GM18907 (cell line): Measurements from ENCODE around the gene SERTAD3.
A peak's percentile ranks its signal among the peaks of the same experiment; 100 is the strongest.
"Not testable (repeated sequence)": the region's sequence is repeated elsewhere in the genome, so short reads cannot be mapped to it uniquely, and the experiment has no call there.

ENCODE experiments used
- ATAC-seq: cut with Tn5 transposase; IDR thresholded peaks from one replicate; pipeline ENCODE4 v1.9.1; 2021; ENCODE audit warnings: mild to moderate bottlenecking, moderate library complexity; ENCODE audit not compliant: unreplicated experiment

The SERTAD3 gene

DNA sequence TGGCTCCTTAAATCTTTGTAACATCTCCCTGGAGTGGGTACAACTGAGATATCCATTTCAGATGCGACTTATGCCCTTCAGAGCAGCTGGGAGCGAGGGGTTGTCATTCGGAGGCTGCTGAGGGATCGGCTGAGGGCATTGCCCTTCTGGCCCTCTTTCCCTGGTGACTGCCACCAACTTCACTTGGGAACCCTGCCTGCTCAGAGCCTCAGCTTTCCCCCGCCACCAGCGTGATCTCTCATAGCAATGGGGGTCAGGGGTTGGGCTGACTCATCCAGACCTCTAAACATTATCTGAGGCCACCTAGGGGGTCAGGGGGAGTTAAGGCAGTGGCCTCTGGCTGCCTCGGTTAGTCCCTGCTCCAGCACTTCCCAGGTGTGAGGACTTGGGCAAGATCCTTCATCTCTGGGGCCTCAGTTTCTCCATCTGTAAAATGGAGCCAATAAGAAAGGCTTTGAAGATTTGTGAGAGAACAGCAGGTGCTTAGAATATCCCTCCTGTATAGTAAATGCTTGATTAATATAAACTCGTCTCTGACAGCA, 32.1 kb downstream of the SERTAD3 start:
- ATAC-seq = no peak

DNA sequence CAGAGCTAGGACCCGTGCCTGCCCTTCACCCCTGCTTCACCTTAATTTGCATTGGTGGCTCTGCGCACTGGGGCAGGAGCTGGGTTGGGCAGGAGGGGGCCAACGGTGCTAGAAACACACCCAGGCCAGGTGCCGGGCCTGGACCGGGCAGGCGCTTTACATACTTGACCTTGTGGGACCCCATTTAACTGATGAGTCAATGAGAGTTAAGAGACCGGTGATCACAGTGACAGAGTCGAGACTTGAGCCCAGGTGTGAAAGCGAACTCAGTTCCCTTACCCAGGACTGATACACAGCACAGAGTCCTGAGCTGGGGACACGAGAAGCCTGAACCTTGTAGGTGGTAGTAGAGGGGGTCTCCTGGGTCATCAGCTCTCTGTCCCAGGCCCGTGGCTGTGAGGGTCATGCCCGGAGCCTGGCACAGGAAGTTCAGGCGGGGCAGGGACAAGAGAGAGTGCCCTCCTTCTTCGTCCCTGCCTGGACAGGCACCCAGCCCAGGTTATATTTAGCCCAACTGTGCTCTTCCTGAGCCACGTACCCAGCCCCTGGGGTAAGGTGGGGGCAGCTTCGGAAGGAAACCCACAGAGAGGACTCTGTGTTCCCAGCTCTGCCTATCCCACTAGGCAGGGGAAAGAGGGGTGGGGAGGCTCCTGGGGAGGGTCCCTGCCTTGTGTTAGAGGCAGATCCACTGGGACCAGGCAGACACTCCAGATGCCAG, 32.9 kb downstream of the SERTAD3 start:
- no peak for ATAC-seq

DNA sequence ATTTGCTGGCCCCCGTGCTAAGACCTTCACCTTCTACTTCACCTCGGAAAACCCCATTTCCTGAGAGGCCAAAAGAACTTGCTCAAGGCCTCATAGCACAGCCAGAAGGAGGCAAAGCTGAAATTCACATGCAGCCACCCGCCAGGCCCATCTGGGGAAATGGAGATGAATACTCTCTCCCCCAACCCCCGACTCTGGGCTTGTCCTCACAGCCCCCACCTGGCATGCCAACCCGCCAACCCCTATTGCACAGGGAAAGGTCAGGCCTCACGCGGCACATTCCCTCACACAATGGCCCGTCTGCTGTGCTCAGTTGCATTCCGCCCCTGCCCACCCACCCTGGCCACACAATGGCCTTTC, 34.1 kb downstream of the SERTAD3 start:
- no peak for ATAC-seq

DNA sequence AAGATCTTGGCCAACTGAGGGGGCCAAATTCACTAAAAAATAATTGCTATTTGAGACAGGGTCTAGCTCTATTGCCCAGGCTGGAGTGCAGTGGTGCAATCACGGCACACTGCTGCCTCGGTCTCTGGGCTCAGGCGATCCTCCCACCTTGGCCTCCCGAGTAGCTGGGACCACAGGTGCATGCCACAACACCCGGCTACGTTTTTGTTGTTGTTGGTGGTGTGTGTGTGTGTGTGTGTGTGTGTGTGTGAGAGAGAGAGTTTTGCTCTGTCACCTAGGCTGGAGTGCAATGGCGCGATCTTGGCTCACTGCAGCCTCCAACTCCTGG, 35.6 kb downstream of the SERTAD3 start:
- not testable (repeated sequence) for ATAC-seq

DNA sequence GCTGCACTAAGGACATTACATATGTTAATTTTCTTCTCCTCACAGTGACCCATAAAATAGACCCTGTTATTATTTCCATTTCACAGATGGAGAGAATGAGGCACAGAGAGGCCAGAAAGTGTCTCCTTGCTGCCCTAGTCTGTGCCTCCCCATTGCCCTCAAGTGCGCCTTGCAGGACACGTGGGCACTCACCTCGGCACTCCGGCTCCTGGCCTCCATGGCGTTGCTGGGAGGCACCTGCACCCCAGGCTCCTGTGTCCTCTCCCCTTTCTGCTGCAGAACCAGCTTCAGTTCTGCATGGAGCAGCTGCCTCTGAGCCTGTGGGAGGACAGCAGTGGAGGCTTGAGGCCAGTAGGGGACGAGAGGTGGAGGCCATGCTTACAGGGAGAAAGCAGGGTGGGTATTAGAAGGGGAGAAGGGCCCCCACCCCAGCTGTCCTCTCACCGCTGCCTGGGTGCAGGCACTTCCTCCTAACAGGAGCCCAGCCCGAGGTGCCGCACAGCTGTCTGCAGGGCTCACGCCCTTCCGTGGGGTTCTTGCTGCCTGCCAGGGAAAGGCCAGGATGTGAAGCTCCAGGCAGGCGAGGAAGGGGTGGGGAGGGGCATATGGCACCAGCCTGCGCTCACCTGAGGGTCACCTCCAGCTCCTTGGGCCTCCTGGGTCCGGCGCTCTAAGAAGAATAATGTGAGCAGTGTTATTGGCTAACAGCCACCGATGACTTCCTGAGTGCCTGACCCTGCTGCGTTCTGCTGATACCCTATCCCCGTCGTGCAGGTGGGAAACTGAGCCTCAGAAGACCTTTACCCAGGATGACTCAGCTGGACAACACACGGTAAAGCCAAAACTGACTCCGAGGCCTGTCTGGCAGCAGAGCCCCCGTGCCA, 36.2 kb downstream of the SERTAD3 start:
- ATAC-seq = no peak

DNA sequence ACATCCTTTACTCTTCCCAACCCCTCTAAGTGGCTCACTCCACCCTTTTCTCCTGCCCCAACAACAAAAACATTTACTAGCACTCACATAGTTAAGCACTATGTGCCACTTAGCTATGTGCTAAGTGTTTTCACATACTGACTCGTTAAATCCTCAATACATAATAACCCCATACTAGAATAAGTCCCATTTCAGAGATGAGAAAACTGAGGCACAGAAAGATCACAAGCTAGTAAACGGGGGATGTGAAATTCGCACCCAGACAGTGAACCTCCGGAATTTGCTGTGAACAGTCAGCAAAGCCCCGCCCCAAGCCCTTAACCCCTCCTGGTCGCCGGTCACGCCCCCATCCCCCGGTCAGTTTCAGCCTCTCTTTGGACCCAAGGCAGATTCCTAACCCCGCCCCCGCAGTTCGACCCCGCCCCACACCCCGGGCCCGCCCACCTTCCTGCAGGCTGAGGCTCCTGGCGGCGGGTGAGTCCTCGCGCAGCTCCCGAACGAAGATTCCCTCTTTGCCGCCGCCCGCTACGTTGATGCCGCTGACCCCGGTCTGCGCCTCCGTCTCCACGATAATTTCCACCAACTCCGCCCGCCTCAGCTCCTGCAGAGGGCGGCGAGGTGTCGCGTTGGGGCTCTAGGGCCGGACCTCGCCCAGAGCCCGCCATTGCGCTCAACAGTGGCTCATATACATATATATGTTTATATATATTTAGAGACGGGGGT, 40.7 kb downstream of the SERTAD3 start:
- ATAC-seq = peak; percentile 67

DNA sequence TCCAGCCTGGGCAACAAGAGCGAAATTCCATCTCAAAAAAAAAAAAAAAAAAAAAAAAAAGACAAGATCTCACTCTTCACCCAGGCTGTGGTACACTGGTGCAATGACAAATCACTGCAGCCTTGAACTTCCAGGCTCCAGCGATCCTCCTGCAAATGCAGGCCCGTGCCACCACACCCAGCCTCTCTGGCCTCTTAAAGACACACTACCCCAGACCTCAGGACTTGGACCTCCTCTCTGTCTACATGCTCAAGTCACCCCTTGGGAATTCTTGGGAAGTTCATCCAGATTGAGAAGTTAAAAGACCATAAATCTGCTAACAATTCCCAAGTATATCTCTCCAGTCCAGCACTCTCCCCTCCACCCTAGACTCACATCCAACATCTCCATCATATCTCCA, 43.6 kb downstream of the SERTAD3 start:
- ATAC-seq = no peak

DNA sequence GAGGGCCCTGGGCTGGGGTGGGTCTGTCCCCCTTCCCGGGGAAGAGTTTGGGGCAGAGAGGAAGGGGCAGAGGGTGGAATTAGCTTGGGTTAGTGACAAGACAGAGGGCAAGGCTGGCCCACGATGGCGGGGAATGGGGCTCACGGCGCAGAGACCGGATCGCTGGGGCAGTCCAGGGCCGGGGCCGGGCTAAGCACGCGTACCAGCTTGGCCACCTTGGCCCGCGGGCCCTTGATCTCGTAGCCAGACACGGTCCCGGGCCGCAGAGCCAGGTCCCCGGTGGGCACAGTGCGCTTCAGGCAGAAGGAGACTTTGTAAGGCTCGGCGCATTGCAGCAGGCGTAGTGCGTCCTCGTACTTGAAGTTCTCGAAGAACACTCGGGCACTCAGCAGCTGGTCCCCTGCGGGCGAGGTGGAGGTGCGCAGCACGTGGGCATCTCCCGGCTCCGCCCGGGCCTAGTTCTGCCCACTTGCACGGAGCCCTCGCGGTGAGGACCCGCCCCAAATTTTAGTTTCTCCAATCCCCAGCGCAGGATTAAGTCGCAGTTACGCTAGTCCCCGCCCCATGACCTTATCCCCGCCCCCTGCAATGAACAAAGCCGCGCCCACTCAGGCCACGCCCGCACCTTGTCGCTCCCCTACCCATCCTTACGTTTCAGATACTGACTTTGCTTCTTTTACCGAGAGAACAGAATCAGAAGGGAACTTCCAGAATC, 45.6 kb downstream of the SERTAD3 start:
- ATAC-seq = no peak

DNA sequence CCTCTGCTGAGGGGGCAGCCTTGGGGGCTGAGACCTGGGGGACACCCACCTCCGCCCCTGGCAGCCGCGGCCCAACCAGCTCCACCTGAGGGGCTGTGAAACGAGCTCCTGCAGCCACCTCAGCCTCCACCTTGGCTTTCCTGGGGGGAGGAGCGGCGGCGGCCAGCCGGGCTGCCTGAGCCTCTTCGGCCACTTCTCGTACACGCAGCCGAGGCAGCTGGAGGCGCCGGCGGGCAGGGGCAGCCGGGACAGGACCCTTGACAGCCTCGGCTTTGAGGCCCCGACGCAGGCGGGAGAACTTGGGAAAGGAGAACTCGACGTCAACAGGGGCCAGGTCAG, 46.6 kb downstream of the SERTAD3 start:
- no peak for ATAC-seq

DNA sequence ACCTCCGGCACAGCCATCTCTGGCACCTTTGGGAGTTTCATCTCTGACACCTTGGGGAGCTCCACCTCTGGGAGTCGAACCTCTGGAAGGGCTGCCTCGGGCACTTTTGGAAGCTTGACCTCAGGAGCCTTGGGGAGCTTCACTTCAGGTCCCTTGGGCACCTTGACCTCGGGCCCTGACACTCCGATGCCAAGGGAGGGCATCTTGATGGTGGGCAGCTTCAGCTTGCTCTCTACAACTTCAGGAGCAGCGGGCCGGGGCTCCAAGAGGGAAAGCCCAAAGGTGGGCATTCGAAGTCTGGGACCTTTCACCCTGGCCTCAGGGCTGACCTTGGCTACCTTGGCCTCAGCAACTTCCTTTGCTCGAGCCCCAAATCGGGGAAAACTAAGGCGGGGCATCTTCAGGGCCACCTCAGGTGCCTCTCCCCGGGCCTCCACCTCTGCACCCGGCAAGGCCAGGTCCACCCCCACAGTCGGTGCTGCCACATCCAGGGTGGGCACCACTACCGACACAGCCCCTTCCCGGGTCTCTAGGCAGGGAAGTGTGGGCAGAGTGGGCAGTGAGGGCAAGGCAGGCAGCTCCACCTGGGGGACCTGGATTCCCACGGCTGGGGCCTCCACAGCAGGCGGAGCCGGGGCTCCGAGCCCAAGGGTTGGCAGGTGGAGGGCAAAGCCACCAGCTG, 47.1 kb downstream of the SERTAD3 start:
- no peak for ATAC-seq

DNA sequence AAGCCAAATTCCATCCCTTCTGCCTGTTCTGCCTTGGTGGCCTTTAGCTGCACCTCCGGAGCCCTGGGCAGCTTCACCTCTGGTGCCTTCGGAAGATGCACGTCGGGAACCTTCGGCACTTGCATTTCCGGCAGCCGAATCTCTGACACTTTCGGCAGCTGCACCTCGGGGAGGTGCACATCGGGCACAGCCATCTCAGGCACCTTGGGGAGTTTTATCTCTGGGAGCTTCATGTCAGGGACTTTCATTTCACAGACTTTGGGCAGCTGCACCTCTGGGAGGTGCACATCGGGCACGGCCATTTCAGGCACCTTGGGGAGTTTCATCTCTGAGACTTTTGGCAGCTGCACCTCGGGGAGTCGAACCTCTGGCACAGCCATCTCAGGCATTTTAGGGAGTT, 48.2 kb downstream of the SERTAD3 start:
- ATAC-seq = no peak

DNA sequence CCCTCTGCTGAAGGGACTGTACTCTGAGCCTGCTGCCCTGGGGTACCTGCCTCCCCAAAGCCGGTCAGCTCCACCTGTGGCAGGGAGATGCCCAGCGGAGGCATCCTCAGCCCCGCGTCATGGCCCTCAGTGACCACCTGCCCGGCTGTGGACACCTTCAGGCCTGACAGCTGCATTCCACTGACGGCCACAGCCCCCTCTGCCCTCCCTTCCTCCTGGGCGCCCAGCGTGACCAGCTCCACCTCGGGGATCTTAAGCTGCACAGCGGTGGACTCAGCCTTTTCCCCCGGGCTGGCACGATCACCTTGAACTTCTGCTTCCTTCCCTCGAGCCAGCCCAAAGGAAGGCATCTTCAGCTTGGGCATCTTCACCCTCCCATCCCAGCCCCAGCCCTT, 49.3 kb downstream of the SERTAD3 start:
- no peak for ATAC-seq

DNA sequence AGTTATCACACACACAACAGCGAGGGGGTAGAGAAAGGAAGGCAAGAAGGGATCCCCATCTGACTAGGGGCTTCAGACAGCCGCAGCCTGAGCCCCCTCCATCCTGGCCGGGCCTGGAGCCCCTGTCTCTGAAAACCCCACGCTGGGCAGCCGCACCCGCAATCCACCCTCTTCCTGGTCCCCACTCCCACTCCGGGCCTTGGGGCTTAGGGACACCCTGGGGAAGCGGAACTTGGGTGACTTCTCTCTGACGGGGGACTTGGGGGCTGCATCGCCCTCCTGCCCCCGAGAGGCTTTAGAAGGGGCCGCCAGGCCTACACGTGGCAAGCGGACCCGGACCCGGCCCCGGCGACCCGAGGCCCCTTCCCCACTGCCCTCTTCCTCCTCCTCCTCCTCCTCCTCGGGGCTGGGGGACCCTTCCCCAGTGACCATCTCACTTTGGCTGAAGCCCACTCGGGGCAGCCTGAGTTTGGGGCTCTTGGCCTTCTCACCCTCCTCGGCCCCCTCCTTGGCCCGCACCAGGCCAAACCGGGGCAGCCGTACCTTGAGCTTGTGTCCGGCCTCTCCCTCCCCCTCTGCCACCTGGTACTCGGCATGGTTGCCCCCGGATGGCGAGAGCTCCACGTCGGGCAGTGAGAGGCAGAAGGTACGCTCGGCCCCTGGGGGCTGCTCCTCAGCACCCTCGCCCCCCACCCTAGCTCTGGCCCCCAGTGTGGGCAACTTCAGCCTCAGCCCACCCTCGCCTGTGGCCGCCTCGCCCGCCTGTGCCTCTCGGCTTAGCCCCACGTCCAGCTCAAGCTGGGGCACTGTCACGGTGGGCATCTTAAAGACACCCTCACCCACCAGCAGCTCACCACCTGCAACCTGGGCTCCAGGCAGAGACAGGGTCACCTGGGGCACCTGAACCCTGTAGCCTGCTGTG, 50.0 kb downstream of the SERTAD3 start:
- ATAC-seq = no peak

DNA sequence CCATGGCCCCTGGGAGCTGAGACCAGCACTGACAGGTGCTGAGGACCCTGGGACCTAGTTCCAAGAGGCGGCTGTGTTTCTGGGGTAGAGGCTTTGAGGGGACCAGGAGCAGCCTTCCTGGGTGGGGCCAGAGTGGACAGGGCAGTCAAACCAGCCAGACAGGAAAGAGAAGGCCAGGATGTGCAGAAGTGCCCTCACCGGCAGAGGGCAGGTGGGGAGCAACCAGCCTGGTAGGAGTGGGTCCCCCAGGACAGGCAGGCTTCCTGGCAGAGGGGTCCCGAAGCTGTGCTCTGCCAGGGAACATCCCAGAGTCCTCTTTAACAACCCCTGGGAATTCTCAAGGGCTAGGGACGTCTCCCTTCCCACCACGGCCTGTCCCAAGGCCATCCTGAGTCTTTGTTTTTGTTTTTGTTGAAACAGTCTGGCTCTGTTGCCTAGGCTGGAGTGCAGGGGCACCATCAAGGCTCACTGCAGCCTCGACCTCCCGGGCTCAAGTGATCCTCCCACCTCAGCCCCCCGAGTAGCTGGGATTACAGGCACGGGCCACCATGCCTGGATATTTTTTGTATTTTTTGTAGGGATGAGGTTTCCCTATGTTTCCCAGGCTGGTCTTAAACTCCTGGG, 51.1 kb downstream of the SERTAD3 start:
- ATAC-seq = no peak

DNA sequence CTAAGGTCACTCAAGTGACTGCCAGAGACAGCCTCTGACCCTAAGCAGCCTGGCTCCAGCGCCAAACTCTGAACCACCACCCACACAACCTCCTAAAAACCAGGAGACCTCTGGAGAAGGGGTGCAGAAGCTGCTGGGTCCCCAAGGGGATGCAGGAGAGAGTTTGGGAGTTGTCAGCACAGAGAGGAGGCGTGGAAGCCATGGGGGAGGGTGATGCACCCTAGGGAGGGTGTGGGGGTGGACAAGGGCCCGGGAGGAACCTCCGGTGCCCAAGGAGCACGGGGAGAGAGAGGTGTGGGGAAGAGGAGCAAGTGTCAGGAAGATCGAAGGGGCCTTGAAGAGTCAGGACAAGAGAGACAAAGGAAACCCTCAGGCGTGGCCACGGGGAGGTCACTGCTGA, 52.0 kb downstream of the SERTAD3 start:
- ATAC-seq = no peak
